Spleen (tissue), 7 donors: ENCODE data around the gene PPP5C.
"Not testable (repeated sequence)": the region's sequence is repeated elsewhere in the genome, so short reads cannot be mapped to it uniquely, and the experiment has no call there.

ENCODE experiments used
- POLR2AphosphoS5 ChIP-seq, 3 donors: sonication (generic); formaldehyde crosslinking; IDR thresholded peaks; one replicate each; pipeline ENCODE4 v1.5.1; 2017; ENCODE audit warnings: antibody characterized with exemption in 3 of 3
- TF ChIP-seq, protein P1 (sequence below), 11 experiments: fragments of 200-600 bp in 7 of 11; fragments of 450-650 bp in 4 of 11; sonication (generic) in 4 of 11; IDR thresholded peaks in 8 of 11; conservative IDR thresholded peaks in 3 of 11; 1 replicate in 7 of 11; 2 replicates in 4 of 11; pipeline versions ENCODE4 v1.4.0 to v1.8.0; 2016 to 2021; ENCODE audit warnings: antibody characterized with exemption in 11 of 11, inconsistent platforms in 4 of 11, mild to moderate bottlenecking in 1 of 11
- donor health status: DM: no; HTN: no; CAD: no; lungs with moderate emphysema.
- donor health status: DM: no; HTN: no; CAD: no.
- donor health status: DM: no; HTN: no; CAD: no.

DNA sequence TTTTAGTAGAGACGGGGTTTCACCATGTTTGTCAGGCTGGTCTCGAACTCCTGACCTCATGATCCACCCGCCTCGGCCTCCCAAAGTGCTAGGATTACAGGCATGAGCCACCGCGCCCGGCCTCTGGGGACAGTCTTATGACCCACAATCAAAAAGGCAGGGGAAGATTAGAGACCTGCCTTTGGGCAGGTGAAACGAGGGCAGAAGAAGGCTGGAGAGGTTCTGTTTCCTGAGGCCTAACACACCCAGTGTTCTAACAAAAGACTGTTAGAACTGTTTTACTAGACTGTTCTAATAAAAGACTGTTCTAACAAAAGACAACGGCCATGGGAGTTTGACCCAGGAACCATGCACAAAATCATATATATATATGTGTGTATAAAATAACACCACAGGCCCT lies 23.7 kb upstream of the PPP5C start:
- TF ChIP-seq, protein P1, sequence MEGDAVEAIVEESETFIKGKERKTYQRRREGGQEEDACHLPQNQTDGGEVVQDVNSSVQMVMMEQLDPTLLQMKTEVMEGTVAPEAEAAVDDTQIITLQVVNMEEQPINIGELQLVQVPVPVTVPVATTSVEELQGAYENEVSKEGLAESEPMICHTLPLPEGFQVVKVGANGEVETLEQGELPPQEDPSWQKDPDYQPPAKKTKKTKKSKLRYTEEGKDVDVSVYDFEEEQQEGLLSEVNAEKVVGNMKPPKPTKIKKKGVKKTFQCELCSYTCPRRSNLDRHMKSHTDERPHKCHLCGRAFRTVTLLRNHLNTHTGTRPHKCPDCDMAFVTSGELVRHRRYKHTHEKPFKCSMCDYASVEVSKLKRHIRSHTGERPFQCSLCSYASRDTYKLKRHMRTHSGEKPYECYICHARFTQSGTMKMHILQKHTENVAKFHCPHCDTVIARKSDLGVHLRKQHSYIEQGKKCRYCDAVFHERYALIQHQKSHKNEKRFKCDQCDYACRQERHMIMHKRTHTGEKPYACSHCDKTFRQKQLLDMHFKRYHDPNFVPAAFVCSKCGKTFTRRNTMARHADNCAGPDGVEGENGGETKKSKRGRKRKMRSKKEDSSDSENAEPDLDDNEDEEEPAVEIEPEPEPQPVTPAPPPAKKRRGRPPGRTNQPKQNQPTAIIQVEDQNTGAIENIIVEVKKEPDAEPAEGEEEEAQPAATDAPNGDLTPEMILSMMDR (IDR thresholded peaks at IDR 0.05 in 8 of 11, conservative IDR thresholded peaks at IDR 0.05 in 3 of 11) = not testable (repeated sequence)
- not testable (repeated sequence) for TF ChIP-seq POLR2AphosphoS5 (IDR thresholded peaks at IDR 0.05)
